Kidney (tissue), 14 donors: Measurements from ENCODE around the gene NCMAP. TPM values are rescaled to one million over a fixed set of nuclear protein-coding genes. Genes with fewer than 3 reads are reported as not detected.
A peak's percentile ranks its signal among the peaks of the same experiment; 100 is the strongest.
"Not testable (repeated sequence)": the region's sequence is repeated elsewhere in the genome, so short reads cannot be mapped to it uniquely, and the experiment has no call there.

Source experiments
- DNase-seq, 5 donors: peaks; one replicate each; pipeline ENCODE4 v3.0.0-alpha.2; 2013 to 2020
- FAIRE-seq: peaks from 2 replicates; lab custom pipeline; 2012; peaks lifted over from hg19 to GRCh38; lab: Jason Lieb, UNC
- H3K27ac ChIP-seq, 2 donors: one replicate each; pipeline ENCODE4 v1.7.0; 2013; ENCODE audit warnings: low read depth in 2 of 2, low read length in 2 of 2, inconsistent platforms in 1 of 2
- H3K27me3 ChIP-seq: one replicate; pipeline ENCODE4 v1.7.1; 2013; ENCODE audit warnings: low read length, inconsistent platforms; ENCODE audit not compliant: control insufficient read depth, insufficient read depth
- H3K36me3 ChIP-seq, 3 donors: one replicate each; pipeline versions ENCODE4 v1.7.0 to v1.7.1; 2013; ENCODE audit warnings: low read length in 3 of 3, control low read depth in 1 of 3, inconsistent platforms in 1 of 3; ENCODE audit not compliant: insufficient read depth in 3 of 3, control insufficient read depth in 2 of 3
- H3K4me1 ChIP-seq, 3 donors: one replicate each; pipeline versions ENCODE4 v1.7.0 to v1.7.1; 2013; ENCODE audit warnings: low read length in 3 of 3, inconsistent platforms in 1 of 3, low read depth in 1 of 3; ENCODE audit not compliant: control insufficient read depth in 2 of 3, insufficient read depth in 2 of 3
- H3K4me3 ChIP-seq, 3 donors: one replicate each; pipeline versions ENCODE4 v1.7.0 to v1.8.1; 2013; ENCODE audit warnings: low read length in 3 of 3, control low read depth in 1 of 3, inconsistent platforms in 1 of 3
- H3K9ac ChIP-seq, 3 donors: one replicate each; pipeline versions ENCODE4 v1.7.0 to v1.7.1; 2013; ENCODE audit warnings: low read length in 3 of 3, control low read depth in 1 of 3, inconsistent platforms in 1 of 3
- H3K9me3 ChIP-seq, 3 donors: one replicate each; pipeline versions ENCODE4 v1.7.0 to v1.7.1; 2013; ENCODE audit warnings: low read length in 3 of 3, control low read depth in 1 of 3, inconsistent platforms in 1 of 3; ENCODE audit not compliant: control insufficient read depth in 2 of 3, insufficient read depth in 1 of 3
- CTCF ChIP-seq: IDR thresholded peaks from 3 replicates; pipeline ENCODE4 v1.5.1; 2012; ENCODE audit warnings: mild to moderate bottlenecking, moderate library complexity, borderline replicate concordance; ENCODE audit not compliant: insufficient read depth; ENCODE audit errors: extremely low read depth
- intact Hi-C: fragments of 100-400 bp; cut with DNase I; formaldehyde crosslinking; loops from one replicate; pipeline ENCODE4 v1.11.1; 2022
- polyA plus RNA-seq: library from polyadenylated mRNA; stranded (reverse); fragments of 350-450 nt; fragmentation: Illumina TruSeq; extraction: RNeasy Lipid Tissue Mini Kit (QIAGEN cat#74804); gene quantifications from one replicate; pipeline ENCODE4 v1.2.3, GENCODE V29; 2014; ENCODE audit warnings: low read depth, low replicate concordance; ENCODE audit not compliant: insufficient read depth
- total RNA-seq: library from RNA; stranded (reverse); fragmentation: NEBNext Ultra II Directional; extraction: Animal tissue kit (Norgen Biotek cat#: 25700); gene quantifications from one replicate; pipeline ENCODE4 v1.2.1, GENCODE V29; 2021
- donor health status: control.
- donor health status: control.
- donor health status: control.
- donor health status: control.
- donor health status: control.
- donor health status: DM: yes; HTN: yes; CAD: no.
- donor health status: Normal renal cell carcinoma (clear cell type).

The NCMAP gene
- total and polyA plus RNA-seq, 2 donors from 2014 or later, result 0.65 to 11.0 TPM

DNA sequence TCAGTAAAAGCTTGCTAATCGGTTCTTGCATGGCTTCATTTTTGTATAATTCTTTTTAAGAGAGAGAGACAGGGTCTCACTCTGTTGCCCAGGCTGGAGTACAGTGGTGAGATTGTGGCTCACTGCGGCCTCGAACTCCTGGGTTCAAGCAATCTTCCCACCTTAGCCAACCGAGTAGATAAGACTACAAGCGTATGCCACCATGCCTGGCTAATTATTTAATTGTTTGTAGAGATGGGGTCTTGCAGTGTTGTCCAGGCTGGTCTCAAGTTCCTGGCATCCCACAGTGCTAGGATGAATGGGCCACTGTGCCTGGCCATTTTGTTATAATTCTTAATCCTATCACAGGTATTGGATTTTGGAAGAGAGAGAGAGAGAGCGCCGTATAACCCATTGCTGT lies 29.8 kb upstream of the NCMAP start:
- intact Hi-C loops, result no loop called here
- H3K4me1 ChIP-seq, result no peaks in the 10 kb centered on the region
- no peak overlapping the region for H3K9ac ChIP-seq
- no peak for DNase-seq
- FAIRE-seq, result no peak
- no peak overlapping the region for H3K27ac ChIP-seq
- no peak overlapping the region for H3K4me3 ChIP-seq
- H3K9me3 ChIP-seq, result no peaks in the 10 kb centered on the region
- H3K27me3 ChIP-seq, result no peaks in the 10 kb centered on the region
- TF ChIP-seq CTCF, result no peak
- no peaks in the 10 kb centered on the region for H3K36me3 ChIP-seq

DNA sequence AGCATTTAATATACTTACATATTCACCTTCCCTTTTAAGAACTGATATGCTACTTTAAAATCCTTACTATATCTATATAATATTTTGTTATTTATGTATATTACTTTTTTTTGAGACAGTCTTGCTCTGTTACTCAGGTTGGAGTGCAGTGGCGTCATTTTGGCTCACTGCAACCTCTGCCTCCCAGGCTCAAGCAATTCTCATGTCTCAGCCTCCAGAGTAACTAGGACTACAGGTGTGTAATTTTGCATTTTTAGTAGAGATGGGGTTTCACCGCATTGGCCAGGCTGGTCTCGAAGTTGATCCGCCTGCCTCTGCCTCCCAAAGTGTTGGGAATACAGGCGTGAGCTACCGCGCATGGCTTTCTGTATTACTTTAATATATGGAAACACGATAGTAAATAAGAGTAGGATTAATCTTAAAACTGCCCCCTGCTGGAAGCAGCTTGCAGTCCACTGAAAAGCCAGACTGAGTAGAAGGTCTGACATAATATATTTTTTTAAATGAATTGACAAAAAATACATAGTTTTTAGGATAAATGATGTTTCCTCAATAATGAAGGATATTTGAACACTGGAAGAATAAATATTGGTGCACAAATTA lies 28.8 kb upstream of the NCMAP start:
- DNase-seq (no peak), FAIRE-seq (no peak)
- Histone ChIP-seq H3K4me3 (no peak overlapping the region), H3K27me3 (no peaks in the 10 kb centered on the region), H3K36me3 (no peaks in the 10 kb centered on the region), H3K9ac (no peak overlapping the region), H3K9me3 (no peaks in the 10 kb centered on the region), H3K4me1 (no peaks in the 10 kb centered on the region), H3K27ac (no peak overlapping the region)
- intact Hi-C loops, result no loop called here
- peak; percentile 31 for TF ChIP-seq CTCF

DNA sequence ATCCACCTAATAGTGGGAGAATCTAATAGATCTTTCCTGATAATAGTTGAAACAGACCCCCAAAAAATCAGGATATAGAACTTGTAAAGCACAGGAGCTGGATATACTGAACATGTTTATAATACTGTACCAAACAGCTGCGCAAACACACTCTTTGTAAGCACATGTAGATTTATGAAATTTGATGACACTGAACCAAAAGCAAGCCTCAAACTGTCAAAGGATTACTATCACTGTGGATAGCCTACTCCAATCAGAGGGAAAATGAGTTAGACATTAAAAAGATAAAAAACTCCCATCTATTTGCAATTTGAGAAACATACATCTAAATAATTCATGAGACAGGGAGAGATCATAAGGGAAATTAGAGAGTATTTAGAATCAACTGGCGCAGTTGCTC lies 27.1 kb upstream of the NCMAP start:
- H3K9me3 ChIP-seq, result no peaks in the 10 kb centered on the region
- DNase-seq (no peak), FAIRE-seq (no peak)
- H3K36me3 ChIP-seq, result no peaks in the 10 kb centered on the region
- no peak overlapping the region for H3K4me3 ChIP-seq
- intact Hi-C loops, result no loop called here
- H3K9ac ChIP-seq, result no peak overlapping the region
- no peak overlapping the region for H3K27ac ChIP-seq
- no peaks in the 10 kb centered on the region for H3K27me3 ChIP-seq
- no peaks in the 10 kb centered on the region for H3K4me1 ChIP-seq
- TF ChIP-seq CTCF, result no peak

GRCh38 chr1:24529292-24529691 lies 26.6 kb upstream of the NCMAP start:
- DNase-seq, result not testable (repeated sequence)

More at GRCh38 chr1:24529292-24529691, 26.6 kb upstream of the NCMAP start:
- H3K4me3 ChIP-seq, H3K9me3 ChIP-seq, H3K9ac ChIP-seq, FAIRE-seq, H3K27me3 ChIP-seq, H3K4me1 ChIP-seq, intact Hi-C loops, H3K36me3 ChIP-seq, H3K27ac ChIP-seq: not testable (repeated sequence)
